MV-4-11 (cell line): ENCODE data around the gene RTP5.

Experiments used
- DNase-seq: peaks from one replicate; lab custom pipeline; 2025; lab: John Stamatoyannopoulos, UW

The RTP5 gene

DNA sequence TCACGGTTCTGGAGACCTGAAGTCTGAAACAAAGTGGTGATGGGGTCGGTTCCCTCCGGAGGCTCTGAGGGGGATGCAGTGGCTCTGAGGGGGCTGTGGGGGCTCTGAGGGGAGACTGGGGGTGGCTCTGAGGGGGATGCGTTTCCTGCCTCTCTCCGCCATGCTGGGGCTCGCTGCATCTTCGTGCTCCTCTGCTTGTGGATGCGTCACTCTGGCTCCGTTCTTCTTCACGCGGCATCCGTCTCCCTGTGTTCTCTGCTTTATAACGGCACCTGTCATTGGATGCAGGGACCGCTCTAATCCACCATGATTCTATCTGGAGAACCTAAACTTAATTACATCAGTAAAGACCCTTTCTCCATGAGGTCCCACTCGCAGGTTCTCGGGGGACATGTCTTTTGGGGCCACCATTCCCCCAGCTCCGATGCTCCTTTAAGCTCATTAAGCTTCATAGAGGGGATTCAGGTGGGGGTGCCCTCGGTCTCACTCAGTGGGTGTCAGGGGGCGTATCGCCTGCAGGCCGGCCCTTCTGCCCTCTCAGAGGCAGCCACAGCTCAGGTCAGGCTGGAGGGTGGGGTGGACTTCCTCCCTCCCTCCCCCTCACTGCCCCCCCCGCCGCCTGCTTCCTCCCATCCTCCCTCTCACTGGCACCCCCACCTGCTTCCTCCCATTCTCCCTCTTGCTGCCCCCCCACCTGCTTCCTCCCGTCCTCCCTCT, 18.4 kb downstream of the RTP5 start:
- DNase-seq = no peak

DNA sequence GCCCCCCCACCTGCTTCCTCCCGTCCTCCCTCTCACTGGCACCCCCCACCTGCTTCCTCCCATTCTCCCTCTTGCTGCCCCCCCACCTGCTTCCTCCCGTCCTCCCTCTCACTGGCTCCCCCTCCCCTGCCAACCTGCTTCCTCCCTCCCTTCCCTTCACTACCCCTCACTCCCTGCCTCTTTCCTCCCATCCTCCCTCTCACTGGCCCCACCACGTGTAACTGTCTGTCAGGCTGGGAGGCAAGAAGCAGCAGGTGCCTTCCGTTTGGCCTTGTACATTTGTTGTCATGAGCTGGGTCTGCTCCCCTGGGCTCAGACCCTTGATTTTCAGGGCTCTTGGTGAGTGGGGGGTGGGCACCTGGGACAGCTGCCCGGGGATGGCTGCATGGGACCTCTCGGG, 19.1 kb downstream of the RTP5 start:
- no peak for DNase-seq

DNA sequence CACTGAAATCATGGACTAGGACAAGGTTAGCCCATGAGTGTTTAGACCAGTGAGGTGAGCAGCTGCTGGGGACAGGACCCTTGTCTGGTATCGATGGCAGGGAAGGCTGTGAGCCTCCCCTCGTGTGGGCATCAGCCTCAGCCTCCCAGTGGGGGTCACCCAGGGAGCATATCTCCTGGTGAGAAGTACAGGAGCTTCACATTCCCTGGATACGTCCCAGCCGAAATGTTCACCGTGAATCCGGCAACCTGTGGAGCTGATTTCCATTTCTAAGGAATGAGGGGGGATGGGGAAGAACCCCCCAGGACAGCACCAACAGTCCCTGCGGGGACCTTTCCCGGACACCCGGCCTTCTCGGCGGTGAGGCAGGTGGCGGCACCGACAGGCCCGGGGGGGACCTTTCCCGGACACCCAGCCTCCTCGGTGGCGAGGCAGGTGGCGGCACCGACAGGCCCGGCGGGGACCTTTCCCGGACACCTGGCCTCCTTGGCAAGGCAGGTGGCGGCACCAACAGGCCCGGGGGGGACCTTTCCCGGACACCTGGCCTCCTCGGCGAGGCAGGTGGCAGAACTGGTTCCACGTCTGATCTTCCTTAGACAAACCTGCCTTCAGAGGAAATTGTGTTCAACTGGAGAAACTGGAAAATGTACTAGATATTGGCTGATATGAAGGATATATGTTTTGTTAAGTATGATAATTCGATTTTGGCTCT, 21.2 kb downstream of the RTP5 start:
- no peak for DNase-seq

DNA sequence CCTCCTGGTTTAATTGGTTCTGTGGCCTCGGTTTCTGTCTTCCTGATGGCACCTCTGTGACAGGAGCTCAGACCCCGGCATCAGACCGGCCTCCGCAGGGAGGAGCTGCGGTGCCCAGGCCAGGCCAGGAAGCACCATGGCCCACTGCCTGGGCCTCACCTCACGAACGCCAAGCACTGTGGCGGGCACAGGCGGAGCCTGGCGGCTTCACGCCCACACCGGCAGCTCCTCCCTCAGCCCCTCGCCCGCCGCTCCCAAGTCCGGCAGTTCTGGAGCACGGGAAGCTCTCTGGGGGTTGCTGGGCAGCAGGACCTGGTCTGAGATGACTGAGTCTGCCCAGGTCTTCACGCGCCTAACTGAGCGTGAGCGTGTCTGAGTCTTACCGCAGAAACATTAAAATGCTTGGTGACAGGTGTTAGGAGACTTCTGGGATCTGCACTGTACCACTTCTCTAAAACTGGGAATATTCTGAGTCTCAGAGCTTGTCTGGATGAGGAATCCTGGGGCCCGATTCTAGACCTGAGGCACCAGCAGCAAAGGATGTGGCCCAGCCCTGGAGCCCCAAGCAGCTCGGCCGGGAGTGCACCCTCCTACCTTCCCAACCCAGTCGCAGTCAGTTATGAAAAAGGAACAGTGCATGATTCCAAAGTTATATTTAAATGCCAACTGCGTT, 21.9 kb downstream of the RTP5 start:
- no peak for DNase-seq

DNA sequence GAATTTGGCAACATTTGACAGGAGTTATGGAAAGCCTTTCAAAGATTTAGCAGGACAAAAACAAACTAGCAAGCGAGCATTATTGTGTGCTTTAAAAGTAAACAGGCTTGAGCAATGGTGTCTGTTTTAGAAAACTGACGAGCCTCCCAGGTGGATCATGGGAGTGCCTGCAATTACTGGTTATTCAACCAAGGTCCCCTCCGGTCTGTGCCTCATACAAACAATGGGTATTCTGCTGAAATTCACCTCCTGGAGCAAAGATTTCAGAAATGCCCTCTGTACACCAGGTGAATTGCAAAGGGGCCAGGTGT, 22.4 kb downstream of the RTP5 start:
- DNase-seq = no peak

DNA sequence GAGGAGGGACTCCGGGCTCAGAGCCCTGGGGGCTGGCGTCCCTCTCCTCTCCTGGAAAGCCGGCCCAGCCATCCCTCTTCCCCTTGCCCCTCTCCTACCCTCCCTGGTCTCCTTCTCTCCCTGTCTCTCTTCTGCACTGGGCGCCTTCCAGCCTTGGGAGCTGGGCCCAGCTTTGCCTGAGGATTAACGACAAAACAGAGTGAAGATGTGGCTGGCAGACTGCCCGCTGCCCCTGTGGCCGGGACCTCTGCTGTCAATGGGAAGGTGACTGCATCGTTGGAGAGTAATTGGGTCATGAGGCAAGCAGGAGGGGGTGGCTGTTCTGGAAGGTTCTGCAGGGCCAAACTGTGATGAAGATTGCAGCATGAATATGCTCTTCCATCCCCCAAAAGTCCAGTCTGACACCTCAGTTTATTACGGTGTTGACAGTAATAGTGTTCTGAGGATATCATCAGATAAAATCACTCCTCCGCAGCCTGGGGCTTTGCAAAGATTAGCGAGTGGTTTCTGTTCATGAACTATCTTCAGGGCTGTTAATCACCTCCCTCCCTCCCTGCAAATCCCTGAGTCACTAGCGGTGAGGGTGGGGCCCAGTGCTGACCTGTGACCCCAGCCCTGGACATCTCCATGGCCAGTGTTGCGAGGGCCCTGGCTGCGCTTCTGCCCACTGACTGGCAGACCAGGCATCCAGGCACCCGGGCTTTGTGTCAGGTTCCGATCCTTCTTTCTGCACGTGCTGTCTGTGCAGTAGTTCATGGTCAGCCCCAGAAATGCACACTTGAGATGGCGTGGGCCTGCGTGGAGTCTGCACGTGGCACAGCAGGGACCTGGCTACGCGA, 23.0 kb downstream of the RTP5 start:
- no peak for DNase-seq

DNA sequence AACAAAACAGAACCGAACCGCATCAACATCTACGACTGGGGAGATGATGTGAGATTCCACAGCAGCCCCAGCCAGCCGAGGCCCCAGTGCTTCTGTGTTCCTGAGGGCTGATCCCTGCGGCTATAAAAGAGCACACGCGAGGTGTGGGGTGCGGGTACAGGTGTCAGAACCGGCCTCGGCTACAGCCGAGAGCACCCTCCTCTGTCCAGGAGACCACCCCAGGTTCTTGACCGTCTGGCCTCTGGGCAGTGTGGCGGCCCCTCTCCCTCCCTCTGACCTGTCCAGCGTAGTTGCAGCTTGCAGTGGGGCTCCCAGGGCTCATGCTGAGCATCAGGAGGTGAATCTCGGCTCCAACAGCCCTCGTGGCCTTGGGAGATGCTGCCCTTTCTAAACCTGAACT, 23.7 kb downstream of the RTP5 start:
- no peak for DNase-seq

DNA sequence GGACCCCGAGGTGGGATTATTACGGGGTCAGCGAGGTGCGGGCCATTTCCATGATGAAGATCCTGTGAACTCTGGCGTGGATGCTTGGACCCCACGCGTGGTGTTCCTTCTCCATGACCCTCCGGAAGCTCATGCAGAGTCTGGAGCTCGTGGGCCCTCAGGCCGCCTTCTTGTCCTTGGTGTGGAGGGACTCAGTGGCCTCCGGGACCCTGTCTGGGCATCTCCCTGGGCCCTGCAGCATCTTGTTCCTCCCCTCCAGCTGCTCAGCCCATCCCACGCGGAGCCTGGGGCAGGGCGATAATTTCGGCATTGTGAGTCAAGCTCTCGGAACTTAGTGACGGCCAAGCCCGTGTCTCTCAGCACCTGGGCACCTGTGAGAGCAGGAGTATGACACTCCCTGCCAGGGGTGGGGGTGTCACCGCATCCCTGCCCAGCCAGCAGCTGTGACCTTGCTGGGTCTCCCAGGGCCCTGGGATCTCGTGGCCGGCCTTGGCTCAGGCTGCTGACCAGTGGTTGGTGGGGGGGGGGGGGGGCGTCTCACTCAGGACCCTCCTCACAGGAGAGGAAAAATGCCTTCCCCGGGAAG, 24.6 kb downstream of the RTP5 start:
- DNase-seq = no peak

DNA sequence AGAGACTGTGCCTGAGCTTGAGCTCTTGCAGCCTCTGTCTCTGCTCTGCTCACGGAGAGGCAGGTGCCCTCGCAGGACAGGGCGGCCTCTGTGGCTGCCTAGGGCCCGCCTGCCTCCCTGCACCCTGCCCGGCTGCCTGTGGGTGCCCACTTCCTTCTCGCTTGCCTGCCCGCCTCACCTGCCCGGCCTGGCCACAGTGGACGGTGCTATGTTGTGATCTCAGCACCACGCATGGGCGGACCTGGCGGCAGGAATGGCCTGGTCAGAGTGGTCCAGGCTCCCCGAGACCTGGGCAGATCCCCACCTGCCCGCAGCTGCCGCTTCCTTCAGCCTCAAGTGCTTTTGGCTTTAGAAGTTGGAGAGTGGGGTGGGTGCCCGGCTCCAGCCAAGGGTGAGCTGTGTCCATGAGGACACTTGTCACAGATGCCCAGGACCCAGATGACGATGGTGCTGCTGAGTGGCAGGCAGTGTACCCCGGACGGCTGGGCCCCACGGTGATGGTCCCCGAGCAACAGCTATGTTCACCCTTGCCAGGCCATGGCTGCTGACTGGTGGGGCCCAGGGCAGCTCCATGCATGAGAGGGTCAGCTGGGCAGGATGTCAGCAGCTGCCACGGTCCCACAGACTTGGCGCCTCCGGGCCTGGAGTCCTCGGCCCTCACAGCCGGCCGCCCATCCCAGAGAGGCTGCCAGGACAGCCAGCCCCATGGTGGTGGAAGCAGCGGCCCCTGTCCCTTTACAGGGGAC, 25.3 kb downstream of the RTP5 start:
- no peak for DNase-seq

DNA sequence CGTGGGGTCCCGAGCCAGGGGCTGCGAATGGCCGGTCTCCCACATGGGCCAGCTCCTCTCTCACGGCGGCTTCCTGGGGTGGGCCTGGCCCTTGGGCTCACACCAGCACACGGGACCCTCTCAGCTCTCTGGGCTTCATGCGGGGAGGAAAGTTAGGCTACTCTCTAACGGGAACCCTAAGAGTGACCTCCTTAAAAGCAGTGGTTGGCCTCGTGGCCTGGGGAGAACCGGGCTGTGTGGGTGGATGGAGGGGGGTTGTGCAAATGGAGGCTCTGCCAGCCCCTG, 25.8 kb downstream of the RTP5 start:
- DNase-seq = no peak

DNA sequence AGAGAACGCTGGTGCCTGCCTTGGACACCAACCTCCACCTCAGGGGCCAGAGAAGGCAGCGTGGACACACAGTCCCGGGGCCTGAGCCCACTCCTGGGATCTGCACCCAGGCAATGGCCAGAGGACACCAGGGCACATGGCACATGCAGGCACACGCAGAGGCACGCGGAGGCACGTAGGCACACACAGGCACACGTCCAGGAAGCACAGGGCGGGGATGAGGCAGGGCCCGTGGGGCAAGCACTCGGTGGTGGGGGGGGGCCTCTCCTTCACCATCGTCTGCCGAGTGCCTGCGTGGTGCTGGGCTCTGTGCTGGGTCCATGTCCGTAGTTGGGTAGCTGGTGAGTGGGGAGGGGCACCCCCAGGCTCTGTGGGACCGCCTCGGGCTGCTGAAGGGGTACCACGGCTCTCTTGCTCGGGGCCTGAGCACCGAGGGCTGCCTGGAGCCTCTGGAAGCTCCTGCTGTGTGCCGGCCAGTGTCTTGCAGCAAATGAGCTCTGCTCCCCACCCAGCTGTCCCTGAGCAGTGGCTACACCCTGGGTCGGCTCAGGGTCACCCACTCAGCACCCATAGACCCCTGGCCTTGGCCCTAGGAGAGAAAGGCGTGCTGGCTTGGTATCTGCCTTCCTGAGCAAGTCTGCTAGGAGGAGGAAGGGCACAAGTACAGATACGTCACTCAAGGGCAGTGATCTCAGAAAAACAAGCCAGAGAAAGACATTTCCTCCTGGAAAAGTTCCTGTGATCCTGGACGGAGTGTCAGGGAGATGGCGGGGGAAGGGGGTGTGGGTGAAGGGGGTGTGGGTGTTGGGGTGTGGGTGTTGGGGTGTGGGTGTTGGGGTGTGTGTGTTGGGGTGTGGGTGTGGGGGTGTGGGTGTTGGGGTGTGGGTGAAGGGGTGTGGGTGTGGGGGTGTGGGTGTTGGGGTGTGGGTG, 26.4 kb downstream of the RTP5 start:
- no peak for DNase-seq

DNA sequence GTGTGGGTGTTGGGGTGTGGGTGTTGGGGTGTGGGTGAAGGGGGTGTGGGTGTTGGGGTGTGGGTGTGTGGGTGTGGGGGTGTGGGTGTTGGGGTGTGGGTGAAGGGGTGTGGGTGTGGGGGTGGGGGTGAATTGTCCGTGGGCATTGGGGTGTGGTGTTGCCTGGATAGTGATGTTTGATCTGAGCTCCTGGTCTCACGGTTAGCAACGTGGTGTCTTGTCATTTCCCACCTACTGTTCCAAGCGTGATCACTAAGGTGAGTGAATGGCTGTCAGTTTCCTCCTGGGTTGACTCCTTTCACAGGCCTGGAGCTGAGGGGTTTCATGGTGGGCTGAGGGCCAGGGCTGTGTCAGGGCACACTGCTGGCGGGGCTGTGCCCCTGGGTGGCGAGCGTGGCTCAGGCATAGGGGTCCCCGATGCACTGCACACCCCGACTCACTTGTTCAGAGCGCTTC, 27.2 kb downstream of the RTP5 start:
- DNase-seq = no peak

DNA sequence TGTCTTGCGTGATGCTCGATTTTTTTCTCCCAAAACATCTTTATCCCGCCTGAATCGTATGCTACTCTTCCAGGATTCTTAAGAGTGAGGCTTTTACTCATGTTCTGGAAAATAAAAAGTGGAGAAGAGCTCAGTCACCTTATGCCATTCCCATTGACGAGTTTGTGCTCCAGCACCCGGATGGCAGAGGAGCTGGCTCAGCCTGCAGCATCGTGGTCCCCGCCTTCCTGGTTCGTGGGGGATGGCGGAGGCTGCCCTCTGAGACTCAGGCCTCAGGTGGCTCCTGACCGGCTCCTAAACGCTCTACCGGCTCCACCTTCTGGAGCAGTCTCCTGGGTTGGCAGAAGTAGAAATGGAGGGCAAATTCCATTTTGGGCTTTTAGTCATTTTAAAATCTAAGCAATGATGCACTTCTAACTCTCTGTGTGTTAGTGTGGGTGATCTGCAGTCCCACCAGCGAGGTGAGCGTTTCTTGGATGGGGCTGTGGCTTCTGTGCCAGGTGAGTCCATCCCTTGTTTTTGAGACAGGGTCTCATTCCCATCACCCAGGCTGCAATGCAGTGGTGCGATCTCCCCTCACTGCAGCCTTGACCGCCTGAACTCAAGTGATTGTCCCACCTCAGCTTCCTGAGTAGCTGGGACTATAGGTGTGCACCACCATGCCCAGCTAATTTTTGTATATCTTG, 27.8 kb downstream of the RTP5 start:
- no peak for DNase-seq

DNA sequence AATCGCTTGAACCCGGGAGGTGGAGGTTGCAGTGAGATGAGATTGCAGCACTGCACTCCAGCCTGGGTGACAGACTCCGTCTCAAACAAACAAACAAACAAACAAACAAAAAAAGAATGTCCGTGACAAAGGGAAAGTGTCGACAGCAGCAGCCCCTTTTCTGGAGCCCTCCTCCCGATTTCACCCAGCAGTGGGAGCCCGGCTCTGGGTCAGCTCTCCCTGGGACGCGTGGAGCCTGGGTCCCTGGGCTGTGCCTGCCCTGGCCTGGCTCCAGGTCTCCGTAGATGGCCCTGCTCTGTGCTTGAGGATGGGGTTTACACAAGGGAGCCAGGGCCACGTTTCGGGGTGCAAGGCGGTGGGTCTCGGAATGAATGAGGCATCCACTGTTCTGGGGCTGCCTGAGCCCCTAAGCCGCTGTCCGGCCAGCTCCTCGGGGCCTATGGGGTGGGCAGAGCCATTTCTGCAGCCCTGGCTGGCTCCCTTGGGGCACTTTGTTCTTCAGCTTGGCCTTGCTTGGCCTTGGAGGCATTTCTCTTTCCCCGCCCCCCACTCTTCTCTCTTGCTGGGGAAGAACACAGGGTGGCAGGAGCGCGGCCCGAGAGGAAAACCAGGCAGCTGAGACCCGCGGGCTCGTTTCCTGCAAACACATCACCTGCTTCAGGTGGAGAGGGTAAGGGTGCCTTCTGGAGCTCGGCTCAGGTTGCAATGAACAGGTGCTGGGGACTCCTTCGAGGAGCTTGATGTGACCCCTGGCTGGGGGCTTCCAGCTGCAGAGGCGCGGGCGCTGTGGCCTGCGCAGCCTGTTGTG, 29.1 kb downstream of the RTP5 start:
- DNase-seq = no peak

DNA sequence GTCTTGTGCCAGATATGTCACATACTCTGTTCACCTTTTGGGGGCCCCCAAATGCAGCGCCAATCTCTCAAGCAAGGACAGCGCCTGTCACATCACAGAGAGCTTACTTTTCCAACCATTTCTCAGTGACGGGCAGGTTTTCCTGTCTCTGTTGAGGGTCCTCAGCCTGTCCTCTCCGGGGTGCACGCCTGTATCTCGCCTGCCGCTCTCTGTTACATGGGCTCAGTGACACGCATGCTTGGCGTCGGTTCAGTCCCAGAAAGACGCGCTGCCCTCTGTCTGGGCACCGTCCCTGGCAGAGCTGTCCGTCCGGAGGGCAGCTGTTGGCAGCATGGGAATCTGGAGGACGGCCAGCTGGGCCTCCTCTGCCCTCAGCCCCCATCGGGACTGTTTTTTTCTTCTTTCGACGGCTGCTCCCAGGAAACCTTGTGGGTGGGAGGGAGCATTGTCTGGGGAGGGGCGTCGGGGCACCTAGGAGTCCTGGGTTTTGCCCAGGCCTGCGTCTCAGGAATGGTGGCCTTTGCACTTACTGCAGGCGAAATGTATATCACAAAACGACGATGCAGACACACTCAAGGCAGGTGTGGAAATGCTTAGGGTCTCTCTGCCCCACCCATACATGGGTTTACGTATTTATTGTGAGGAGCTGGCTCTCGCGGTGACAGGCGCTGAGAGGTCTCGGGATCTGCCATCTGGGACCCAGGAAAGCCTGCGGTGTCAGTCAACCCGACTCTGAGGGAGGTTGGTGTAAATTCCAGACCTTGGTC, 30.9 kb downstream of the RTP5 start:
- DNase-seq = no peak

DNA sequence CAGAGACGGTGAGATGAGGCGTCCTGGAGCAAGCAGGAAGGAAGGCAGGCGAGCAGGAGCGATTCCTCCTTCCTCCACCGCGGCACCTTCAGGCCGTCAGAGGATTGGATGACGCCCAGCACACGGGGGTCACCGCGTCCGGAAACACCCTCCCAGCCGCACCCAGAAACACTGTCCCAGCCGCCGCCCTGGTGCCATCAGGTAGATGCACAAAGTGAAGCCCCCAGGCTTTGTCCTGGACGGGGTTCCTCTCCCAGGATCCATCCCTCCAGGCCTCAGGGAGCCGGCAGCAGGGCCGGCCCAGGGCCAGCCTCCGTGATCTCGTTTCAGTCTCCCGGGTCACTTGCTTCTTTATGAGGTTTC, 31.5 kb downstream of the RTP5 start:
- DNase-seq = no peak

DNA sequence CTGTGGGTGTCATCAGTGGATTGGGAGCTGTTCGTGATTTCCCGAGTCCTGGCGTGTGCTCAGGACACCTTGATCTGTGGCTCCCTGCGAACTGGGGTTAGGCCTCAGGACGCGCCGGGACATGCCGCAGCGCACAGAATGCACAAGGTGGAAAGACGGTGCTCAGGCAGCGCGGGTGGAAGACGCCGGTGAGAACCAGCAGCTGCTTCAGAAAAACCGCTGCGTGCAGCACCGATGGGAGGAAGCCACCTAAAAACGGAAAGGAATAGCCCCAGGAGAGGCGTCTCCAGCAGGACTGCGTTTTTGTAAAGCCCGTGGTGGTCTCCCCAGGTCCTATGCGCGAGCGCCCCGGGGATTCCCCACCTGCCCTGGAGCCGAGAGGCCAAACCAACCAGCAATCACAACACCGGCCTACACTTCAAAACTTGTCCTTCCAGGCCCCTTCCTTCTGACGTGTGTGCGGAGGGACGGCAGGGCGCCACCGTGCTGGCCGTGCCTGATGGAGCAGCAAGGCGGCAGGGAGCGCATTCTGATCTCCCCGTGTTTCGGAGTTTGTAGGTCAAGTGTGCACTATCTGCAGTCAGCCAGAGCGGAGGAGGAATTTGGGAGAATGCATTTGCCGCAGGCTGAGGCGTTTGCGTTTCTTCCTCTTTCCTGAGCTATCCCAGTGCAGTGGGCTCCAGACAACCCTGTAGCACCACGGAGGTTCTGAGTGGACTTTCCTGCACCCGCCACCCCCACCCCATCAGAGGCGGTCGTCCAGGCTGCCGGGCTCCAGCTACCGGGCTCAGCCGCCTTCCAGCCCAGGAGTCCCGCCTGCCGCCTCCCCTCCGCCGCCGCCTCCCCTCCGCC, 32.2 kb downstream of the RTP5 start:
- DNase-seq = no peak
